Adrenal gland (tissue), 12 donors: ENCODE measurements around the gene SETD2. TPM values are rescaled to one million over a fixed set of nuclear protein-coding genes. Genes with fewer than 3 reads are reported as not detected.

ENCODE experiments used
- DNase-seq, 7 donors: peaks; one replicate each; pipeline ENCODE4 v3.0.0-alpha.2; 2019 to 2020
- H3K27ac ChIP-seq, 5 donors: fragments of 200-600 bp; sonication (generic) in 4 of 5; 1 replicate in 3 of 5; 2 replicates in 2 of 5; pipeline versions ENCODE4 v1.5.1 to v1.8.0; 2016 to 2020; ENCODE audit warnings: mild to moderate bottlenecking in 1 of 5
- H3K27me3 ChIP-seq: fragments of 200-600 bp; 2 replicates; pipeline ENCODE4 v1.8.0; 2021
- H3K36me3 ChIP-seq, 2 donors: fragments of 200-600 bp; replicated peaks in 1 of 2; 1 replicate in 1 of 2; 2 replicates in 1 of 2; pipeline versions ENCODE4 v1.5.1 to v1.8.0; 2018 to 2022
- H3K4me1 ChIP-seq, 2 donors: fragments of 200-600 bp; replicated peaks in 1 of 2; 1 replicate in 1 of 2; 2 replicates in 1 of 2; pipeline versions ENCODE4 v1.5.1 to v1.8.0; 2018 to 2021
- H3K4me3 ChIP-seq, 4 donors: fragments of 200-600 bp; sonication (generic) in 3 of 4; one replicate each; pipeline ENCODE4 v1.5.1; 2016 to 2018
- H3K9me3 ChIP-seq, 3 donors: fragments of 200-600 bp; sonication (generic) in 1 of 3; replicated peaks in 1 of 3; 1 replicate in 2 of 3; 2 replicates in 1 of 3; pipeline versions ENCODE4 v1.5.1 to v1.8.0; 2016 to 2021
- CTCF ChIP-seq, 6 experiments: fragments of 450-650 bp in 4 of 6; fragments of 200-600 bp in 2 of 6; sonication (generic) in 1 of 6; IDR thresholded peaks; 1 replicate in 5 of 6; 2 replicates in 1 of 6; pipeline versions ENCODE4 v1.5.1 to v1.8.0; 2016 to 2021; ENCODE audit warnings: antibody characterized with exemption in 6 of 6, mild to moderate bottlenecking in 2 of 6, moderate library complexity in 1 of 6
- POLR2A ChIP-seq, 2 donors: fragments of 450-650 bp; IDR thresholded peaks; one replicate each; pipeline ENCODE4 v1.6.1; 2017; ENCODE audit warnings: antibody characterized with exemption in 2 of 2, mild to moderate bottlenecking in 2 of 2, moderate library complexity in 1 of 2
- WGBS, 4 donors: extraction: QIAGEN DNeasy Blood & Tissue Kit in 2 of 4; methylation state at CpG; one replicate each; pipeline versions ENCODE4 v1.1.5 to v1.1.7; 2013 to 2017; 5-methylcytosine and 5-hydroxymethylcytosine counted together
- intact Hi-C, 2 donors: fragments of 100-400 bp; cut with DNase I; formaldehyde crosslinking; loops; one replicate each; pipeline versions ENCODE4 v1.14.1 to v1.15.0; 2022 to 2023
- polyA plus RNA-seq, 3 donors: library from polyadenylated mRNA; stranded (reverse); fragments of 200-250 nt in 2 of 3; fragments of 350-450 nt in 1 of 3; fragmentation: Illumina TruSeq in 1 of 3; extraction: RNeasy Lipid Tissue Mini Kit (QIAGEN cat#74804) in 1 of 3; gene quantifications; one replicate each; pipeline ENCODE4 v1.2.3, GENCODE V29; 2013 to 2014
- total RNA-seq, 9 donors: library from RNA; depleted of rRNA in 4 of 9; stranded (reverse); fragments of >200 nt in 4 of 9; fragments of 120-200 nt in 1 of 9; fragmentation: NEBNext Ultra II Directional in 1 of 9; extraction: Animal tissue kit (Norgen Biotek cat#: 25700) in 1 of 9; gene quantifications; one replicate each; pipeline versions ENCODE4 v1.1.0 to v1.2.4, GENCODE V29; 2013 to 2023
- donor health status: healthy with polysubstance abuse.
- donor health status: Bipolar disorder and iron deficiency.
- donor health status: DM: yes; HTN: yes; CAD: no.
- donor health status: DM: no; HTN: no; CAD: no.
- donor health status: DM: no; HTN: no; CAD: no.
- donor health status: DM: yes; HTN: yes; CAD: no.

SETD2 gene
- total and polyA plus RNA-seq, 12 donors = 12.6 to 58.9 (median 39.1) TPM

GRCh38 chr3:47003461-47004368 lies 160.2 kb downstream of the SETD2 start:
- TF ChIP-seq CTCF (IDR thresholded peaks at IDR 0.05) = no peak
- TF ChIP-seq POLR2A (IDR thresholded peaks at IDR 0.05) = no peak
- peaks cover 0 to 5% of the 10 kb centered on the region in 2 donors for H3K4me1 ChIP-seq
- no peak overlapping the region for H3K27ac ChIP-seq
- intact Hi-C loops = loop anchor here (10.0 kb wide), 2 partner anchors 299 to 321 kb away; partner anchors contain the start of gene TMIE (in 1 of the 2)
- H3K36me3 ChIP-seq = peaks cover 0 to 45% of the 10 kb centered on the region in 2 donors
- H3K9me3 ChIP-seq = no peaks in the 10 kb centered on the region
- H3K4me3 ChIP-seq = no peak overlapping the region
- H3K27me3 ChIP-seq = no peaks in the 10 kb centered on the region
- peak in 1 of 7 donors; percentile 14 for DNase-seq
- WGBS, 4 donors = 96 to 98% (median 97%) methylated on average over 11 to 27 of the region's 27 CpGs

- no peak overlapping the region for H3K4me3 ChIP-seq
- H3K4me1 ChIP-seq = peaks cover 0 to 8% of the 10 kb centered on the region in 2 donors
- no peak for DNase-seq
- no peaks in the 10 kb centered on the region for H3K9me3 ChIP-seq
- 85 to 92% (median 90%) methylated on average over 10 of the region's 10 CpGs for WGBS, 4 donors
- peaks cover 0 to 45% of the 10 kb centered on the region in 2 donors for H3K36me3 ChIP-seq
- no peak overlapping the region for H3K27ac ChIP-seq
- no peaks in the 10 kb centered on the region for H3K27me3 ChIP-seq
- intact Hi-C loops = loop anchor here (10.0 kb wide), 2 partner anchors 298 to 322 kb away; partner anchors contain the start of gene TMIE (in 1 of the 2)
- TF ChIP-seq CTCF (IDR thresholded peaks at IDR 0.05) (no peak), POLR2A (IDR thresholded peaks at IDR 0.05) (no peak)
Observed at GRCh38 chr3:47003056-47003410, 160.9 kb downstream of the SETD2 start.

DNA sequence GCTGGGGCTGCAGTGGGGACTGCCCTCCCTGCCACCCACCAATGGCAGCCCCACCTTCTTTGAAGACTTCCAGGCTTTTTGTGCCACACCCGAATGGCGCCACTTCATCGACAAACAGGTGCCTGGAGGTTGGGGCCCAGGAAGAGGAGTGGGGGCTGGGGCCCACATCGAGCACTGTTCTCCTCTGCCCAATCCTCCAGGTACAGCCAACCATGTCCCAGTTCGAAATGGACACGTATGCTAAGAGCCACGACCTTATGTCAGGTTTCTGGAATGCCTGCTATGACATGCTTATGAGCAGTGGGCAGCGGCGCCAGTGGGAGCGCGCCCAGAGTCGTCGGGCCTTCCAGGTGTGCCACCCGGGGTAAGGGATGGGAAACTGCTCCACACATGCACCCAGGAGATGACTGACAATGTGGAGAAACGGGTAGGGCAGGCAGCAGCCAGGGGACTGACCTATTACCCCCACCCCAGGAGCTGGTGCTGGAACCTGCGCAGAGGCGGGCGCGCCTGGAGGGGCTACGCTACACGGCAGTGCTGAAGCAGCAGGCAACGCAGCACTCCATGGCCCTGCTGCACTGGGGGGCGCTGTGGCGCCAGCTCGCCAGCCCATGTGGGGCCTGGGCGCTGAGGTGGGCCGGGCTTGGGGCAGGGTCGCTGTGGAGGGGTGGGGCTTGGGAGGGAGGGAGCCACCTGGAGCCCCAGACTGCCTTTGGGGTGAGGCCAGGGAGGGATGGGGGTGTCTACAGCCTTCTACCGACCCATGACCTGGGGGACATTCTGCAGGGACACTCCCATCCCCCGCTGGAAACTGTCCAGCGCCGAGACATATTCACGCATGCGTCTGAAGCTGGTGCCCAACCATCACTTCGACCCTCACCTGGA lies 161.5 kb downstream of the SETD2 start:
- Histone ChIP-seq H3K27me3 (no peaks in the 10 kb centered on the region), H3K27ac (no peak overlapping the region), H3K4me3 (no peak overlapping the region), H3K4me1 (peaks cover 0 to 8% of the 10 kb centered on the region in 2 donors), H3K36me3 (peaks cover 0 to 45% of the 10 kb centered on the region in 2 donors), H3K9me3 (no peaks in the 10 kb centered on the region)
- 87 to 89% (median 89%) methylated on average over 13 to 35 of the region's 35 CpGs for WGBS, 4 donors
- TF ChIP-seq CTCF (IDR thresholded peaks at IDR 0.05) (no peak), POLR2A (IDR thresholded peaks at IDR 0.05) (no peak)
- intact Hi-C loops = loop anchor here (10.0 kb wide), 2 partner anchors 298 to 322 kb away; partner anchors contain the start of gene TMIE (in 1 of the 2)
- peak in 2 of 7 donors; percentile 2 to 17 for DNase-seq
